ENCODE data around the gene TFPT.

TFPT gene

DNA sequence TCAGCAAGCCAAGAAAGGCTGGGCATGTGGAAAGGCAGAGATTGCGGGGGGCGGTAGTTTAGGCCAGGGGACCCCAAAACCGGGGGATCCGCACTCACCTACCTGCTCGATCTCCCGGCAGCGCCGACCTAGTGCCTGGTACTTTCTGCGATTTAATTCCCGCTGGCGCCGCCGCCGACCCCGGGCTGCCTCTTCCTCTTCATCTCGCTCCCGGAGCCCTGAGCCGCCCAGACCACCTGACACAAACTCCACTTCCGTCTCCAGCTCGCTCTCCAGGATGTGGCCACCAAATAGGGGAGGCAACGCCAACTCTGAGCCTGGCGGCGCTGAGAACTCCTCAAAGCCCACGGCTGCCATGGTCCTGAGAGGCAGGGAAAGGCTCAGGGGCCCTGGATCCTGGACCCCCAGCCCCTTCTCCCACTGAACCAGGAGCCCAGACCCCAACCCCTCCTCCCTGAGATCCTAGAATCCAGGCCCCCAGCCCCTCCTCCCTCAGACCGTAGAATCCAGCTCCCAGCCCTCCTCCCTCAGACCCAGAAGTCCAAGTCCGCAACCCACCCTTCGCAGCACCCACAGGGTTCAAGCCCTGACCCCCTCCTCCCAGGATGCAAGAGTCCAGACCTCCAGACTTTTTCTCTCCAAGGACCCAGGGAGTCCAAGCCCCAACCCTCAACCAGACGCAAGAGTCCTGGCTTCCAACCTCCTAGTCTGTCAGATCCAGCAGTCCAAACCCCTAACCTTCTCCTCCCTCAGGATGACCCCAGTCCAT, 933 bp downstream of the TFPT start:
- TF ChIP-seq, protein P1, sequence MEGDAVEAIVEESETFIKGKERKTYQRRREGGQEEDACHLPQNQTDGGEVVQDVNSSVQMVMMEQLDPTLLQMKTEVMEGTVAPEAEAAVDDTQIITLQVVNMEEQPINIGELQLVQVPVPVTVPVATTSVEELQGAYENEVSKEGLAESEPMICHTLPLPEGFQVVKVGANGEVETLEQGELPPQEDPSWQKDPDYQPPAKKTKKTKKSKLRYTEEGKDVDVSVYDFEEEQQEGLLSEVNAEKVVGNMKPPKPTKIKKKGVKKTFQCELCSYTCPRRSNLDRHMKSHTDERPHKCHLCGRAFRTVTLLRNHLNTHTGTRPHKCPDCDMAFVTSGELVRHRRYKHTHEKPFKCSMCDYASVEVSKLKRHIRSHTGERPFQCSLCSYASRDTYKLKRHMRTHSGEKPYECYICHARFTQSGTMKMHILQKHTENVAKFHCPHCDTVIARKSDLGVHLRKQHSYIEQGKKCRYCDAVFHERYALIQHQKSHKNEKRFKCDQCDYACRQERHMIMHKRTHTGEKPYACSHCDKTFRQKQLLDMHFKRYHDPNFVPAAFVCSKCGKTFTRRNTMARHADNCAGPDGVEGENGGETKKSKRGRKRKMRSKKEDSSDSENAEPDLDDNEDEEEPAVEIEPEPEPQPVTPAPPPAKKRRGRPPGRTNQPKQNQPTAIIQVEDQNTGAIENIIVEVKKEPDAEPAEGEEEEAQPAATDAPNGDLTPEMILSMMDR (IDR thresholded peaks at IDR 0.05; ENCODE audit: low read depth, low read length), result no peak
- H3K4me3 ChIP-seq (ENCODE audit: low read depth, low read length), result peak overlapping the region; percentile 83

DNA sequence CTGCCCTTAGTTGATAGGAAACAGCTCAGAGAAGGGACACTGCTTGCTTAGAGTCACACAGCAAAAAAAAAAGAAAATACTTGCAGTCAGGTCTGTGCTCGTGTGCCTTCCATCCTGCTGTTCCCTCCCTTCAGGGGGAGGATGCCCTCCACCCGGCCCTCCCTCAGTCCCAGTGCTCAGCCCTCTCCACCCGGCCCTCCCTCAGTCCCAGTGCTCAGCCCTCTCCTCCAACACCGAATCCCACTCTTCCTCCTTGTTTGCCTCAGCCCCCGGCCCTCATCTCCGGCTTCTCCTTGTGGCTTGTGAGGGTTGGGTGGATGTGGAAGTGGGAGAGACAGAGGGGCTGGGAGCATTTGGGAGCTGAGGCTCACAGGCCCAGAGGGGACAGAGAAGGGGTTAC, 5.8 kb downstream of the TFPT start:
- H3K4me3 ChIP-seq (ENCODE audit: low read depth, low read length), result no peak overlapping the region
- TF ChIP-seq, protein P1 (IDR thresholded peaks at IDR 0.05; ENCODE audit: low read depth, low read length), result no peak

DNA sequence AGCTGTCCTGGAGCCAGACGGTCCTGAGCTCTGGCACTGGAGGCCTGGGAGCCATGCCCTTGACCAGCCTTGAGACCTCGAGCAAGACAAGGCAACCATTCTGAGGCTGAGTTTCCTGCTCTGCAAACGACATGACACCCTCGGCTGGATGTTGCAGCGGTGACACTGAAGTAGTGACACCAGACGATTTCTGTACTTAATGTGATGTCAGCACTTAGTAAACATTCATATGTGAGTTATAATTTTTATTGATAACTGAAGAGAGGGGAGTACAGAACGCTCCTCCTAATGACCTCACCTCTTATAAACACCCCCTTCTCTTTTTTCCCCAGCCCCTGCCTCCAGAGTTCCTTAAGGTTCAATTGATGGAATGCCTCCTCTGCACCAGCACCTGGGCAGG, 7.0 kb downstream of the TFPT start:
- TF ChIP-seq, protein P1 (IDR thresholded peaks at IDR 0.05; ENCODE audit: low read depth, low read length), result no peak
- no peak overlapping the region for H3K4me3 ChIP-seq (ENCODE audit: low read depth, low read length)

DNA sequence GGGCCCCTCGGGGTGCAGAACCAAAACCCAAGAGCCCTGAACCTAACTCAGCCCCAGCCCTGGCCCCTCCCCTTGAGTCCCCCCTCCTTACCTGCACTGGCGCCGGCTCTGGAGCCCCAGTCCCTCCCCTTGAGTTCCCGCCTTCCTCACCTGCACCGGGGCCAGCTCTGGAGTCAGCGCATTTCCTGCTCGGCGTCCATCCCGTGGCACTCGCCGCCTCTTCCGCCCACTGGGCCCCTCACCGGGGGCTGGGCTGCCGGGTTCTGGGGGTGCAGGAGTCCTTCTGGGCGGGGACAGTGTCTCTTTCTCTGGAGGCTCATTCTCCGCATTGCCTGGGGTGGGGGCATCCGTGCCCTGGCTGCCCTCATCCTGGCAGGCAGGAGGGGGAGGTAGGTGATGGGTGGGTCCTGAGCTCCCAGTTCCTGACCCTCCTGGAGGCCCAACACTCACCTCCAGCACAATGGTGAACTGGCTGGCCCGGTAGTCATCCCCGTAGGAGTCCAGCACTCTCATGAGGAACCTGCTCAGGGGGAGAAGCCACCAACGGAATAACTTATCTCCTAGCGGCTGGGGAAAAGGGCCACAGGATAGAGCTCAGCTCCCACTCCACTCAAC, 7.5 kb downstream of the TFPT start:
- no peak overlapping the region for H3K4me3 ChIP-seq (ENCODE audit: low read depth, low read length)
- TF ChIP-seq, protein P1 (IDR thresholded peaks at IDR 0.05; ENCODE audit: low read depth, low read length), result no peak

GRCh38 chr19:54106716-54107115, 8.7 kb downstream of the TFPT start:
- no peak overlapping the region for H3K4me3 ChIP-seq (ENCODE audit: low read depth, low read length)
- TF ChIP-seq, protein P1 (IDR thresholded peaks at IDR 0.05; ENCODE audit: low read depth, low read length), result no peak

DNA sequence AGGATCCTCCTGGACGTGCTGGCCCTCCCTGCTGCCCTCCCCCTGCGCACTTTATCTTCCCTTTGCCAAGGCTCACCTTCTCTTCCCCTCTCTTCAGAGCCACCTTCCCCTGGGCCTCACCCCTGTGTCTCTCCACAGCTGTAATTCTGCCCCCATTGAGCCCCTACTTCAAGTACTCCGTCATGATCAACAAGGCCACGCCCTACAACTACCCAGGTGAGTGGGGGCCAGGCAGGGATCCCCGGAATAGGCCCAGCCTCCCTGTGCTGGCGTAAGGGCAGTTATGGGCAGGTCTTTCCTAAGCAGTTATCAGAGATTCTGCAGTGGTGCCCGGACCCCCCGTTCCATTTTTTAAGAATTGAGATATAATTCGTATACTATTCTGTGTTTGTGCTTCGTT, 9.7 kb downstream of the TFPT start:
- TF ChIP-seq, protein P1 (IDR thresholded peaks at IDR 0.05; ENCODE audit: low read depth, low read length), result no peak
- no peak overlapping the region for H3K4me3 ChIP-seq (ENCODE audit: low read depth, low read length)

DNA sequence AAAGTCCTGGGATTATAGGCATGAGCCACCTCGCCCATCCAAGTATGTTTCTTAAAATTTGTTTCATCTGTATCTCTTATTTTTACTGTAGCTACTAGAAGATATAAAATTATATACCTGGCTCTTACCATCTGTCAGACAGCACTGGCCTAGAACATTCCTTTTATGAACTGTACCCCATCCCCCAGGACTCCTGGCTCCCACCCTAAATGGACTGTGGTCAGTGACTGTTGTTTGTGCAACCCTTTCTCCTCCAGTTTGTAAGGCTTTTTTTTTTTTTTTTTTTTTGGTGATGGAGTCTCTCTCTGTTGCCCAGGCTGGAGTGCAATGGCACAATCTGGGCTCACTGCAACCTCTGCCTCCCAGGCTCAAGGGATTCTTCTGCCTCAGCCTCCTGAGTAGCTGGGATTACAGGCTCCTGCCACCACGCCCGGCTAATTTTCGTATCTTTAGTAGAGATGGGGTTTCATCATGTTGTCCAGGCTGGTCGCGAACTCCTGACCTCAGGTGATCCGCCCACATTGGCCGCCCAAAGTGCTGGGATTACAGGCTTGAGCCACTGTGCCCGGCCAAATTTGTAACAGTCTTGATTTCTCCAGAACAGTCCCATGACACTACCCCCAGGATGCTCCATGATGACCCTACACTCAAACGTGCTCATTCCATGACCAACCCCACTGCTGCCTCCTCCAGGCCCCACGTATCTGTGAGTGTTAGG, 10.3 kb downstream of the TFPT start:
- TF ChIP-seq, protein P1 (IDR thresholded peaks at IDR 0.05; ENCODE audit: low read depth, low read length), result no peak
- no peak overlapping the region for H3K4me3 ChIP-seq (ENCODE audit: low read depth, low read length)
